ENCODE results near the gene MALAT1. TPM values are rescaled to one million over a fixed set of nuclear protein-coding genes. Genes with fewer than 3 reads are reported as not detected.

The MALAT1 gene
- total and polyA plus RNA-seq, 2 of the 13 experiments (the other 11 are each of a cell fraction or from before 2014, with no cell fraction given) = 143 to 1,237 TPM

GRCh38 chr11:65489706-65490320 lies 9.0 kb upstream of the MALAT1 start (continued):
- TF ChIP-seq, protein P1, sequence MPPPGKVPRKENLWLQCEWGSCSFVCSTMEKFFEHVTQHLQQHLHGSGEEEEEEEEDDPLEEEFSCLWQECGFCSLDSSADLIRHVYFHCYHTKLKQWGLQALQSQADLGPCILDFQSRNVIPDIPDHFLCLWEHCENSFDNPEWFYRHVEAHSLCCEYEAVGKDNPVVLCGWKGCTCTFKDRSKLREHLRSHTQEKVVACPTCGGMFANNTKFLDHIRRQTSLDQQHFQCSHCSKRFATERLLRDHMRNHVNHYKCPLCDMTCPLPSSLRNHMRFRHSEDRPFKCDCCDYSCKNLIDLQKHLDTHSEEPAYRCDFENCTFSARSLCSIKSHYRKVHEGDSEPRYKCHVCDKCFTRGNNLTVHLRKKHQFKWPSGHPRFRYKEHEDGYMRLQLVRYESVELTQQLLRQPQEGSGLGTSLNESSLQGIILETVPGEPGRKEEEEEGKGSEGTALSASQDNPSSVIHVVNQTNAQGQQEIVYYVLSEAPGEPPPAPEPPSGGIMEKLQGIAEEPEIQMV (CRISPR knock-in tag; IDR thresholded peaks at IDR 0.05; ENCODE audit: low read depth) = 0 out of 2 replicates have a peak, but pooled peaks have one; percentile 54
- TF ChIP-seq ZBTB20 (CRISPR knock-in tag; IDR thresholded peaks at IDR 0.05; ENCODE audit: borderline replicate concordance, low read depth) (0 out of 2 replicates have a peak, but pooled peaks have one; percentile 28), ZC3H4 (CRISPR knock-in tag; IDR thresholded peaks at IDR 0.05; ENCODE audit: borderline replicate concordance) (peak; percentile 15; the same call in 1 of the 2 replicates), ZNF558 (CRISPR knock-in tag; IDR thresholded peaks at IDR 0.05; ENCODE audit: borderline replicate concordance) (no peak; the same call in 1 of the 2 replicates), SP1 (IDR thresholded peaks at IDR 0.05) (no peak), SP1 (CRISPR knock-in tag; IDR thresholded peaks at IDR 0.05) (0 out of 2 replicates have a peak, but pooled peaks have one; percentile 9), DNMT3B (CRISPR knock-in tag; conservative IDR thresholded peaks at IDR 0.05) (no peak), ZNF383 (CRISPR knock-in tag; IDR thresholded peaks at IDR 0.05; ENCODE audit: borderline replicate concordance) (0 out of 2 replicates have a peak, but pooled peaks have one; percentile 62), USF2 (IDR thresholded peaks at IDR 0.05; ENCODE audit: low read depth, low read length) (no peak), USF2 (CRISPR knock-in tag; IDR thresholded peaks at IDR 0.05; ENCODE audit: borderline replicate concordance) (no peak; the same call in 1 of the 2 replicates), MBD4 (IDR thresholded peaks at IDR 0.05; ENCODE audit: borderline replicate concordance, low read length) (no peak), ZSCAN29 (CRISPR knock-in tag; conservative IDR thresholded peaks at IDR 0.05) (0 out of 2 replicates have a peak, but pooled peaks have one; percentile 46), PPARG (CRISPR knock-in tag; conservative IDR thresholded peaks at IDR 0.05) (peak; percentile 74), HNF4A (CRISPR knock-in tag; IDR thresholded peaks at IDR 0.05) (peak; percentile 73), SPEN (CRISPR knock-in tag; IDR thresholded peaks at IDR 0.05; ENCODE audit: low read depth) (peak; percentile 48; the same call in 1 of the 2 replicates), RFX1 (IDR thresholded peaks at IDR 0.05) (no peak)
- TF ChIP-seq, protein P2, sequence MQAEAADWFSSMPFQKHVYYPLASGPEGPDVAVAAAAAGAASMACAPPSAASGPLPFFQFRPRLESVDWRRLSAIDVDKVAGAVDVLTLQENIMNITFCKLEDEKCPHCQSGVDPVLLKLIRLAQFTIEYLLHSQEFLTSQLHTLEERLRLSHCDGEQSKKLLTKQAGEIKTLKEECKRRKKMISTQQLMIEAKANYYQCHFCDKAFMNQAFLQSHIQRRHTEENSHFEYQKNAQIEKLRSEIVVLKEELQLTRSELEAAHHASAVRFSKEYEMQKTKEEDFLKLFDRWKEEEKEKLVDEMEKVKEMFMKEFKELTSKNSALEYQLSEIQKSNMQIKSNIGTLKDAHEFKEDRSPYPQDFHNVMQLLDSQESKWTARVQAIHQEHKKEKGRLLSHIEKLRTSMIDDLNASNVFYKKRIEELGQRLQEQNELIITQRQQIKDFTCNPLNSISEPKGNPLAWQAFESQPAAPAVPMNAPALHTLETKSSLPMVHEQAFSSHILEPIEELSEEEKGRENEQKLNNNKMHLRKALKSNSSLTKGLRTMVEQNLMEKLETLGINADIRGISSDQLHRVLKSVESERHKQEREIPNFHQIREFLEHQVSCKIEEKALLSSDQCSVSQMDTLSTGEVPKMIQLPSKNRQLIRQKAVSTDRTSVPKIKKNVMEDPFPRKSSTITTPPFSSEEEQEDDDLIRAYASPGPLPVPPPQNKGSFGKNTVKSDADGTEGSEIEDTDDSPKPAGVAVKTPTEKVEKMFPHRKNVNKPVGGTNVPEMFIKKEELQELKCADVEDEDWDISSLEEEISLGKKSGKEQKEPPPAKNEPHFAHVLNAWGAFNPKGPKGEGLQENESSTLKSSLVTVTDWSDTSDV (CRISPR knock-in tag; IDR thresholded peaks at IDR 0.05) = no peak
- TF ChIP-seq, protein P3, sequence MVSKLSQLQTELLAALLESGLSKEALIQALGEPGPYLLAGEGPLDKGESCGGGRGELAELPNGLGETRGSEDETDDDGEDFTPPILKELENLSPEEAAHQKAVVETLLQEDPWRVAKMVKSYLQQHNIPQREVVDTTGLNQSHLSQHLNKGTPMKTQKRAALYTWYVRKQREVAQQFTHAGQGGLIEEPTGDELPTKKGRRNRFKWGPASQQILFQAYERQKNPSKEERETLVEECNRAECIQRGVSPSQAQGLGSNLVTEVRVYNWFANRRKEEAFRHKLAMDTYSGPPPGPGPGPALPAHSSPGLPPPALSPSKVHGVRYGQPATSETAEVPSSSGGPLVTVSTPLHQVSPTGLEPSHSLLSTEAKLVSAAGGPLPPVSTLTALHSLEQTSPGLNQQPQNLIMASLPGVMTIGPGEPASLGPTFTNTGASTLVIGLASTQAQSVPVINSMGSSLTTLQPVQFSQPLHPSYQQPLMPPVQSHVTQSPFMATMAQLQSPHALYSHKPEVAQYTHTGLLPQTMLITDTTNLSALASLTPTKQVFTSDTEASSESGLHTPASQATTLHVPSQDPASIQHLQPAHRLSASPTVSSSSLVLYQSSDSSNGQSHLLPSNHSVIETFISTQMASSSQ (IDR thresholded peaks at IDR 0.05; ENCODE audit: low read depth) = no peak
- TF ChIP-seq, protein P3 (CRISPR knock-in tag; IDR thresholded peaks at IDR 0.05; ENCODE audit: borderline replicate concordance) = no peak

Data from HepG2 (cell line).